T-cell (primary cell): ENCODE results near the gene MEGF8. TPM values are rescaled to one million over a fixed set of nuclear protein-coding genes. Genes with fewer than 3 reads are reported as not detected.

ENCODE experiments used
- ATAC-seq, 4 experiments: fragments of 200-7000 bp in 3 of 4; fragments of 150-1000 bp in 1 of 4; cut with Tn5 transposase; replicated peaks in 1 of 4; 1 replicate in 3 of 4; 2 replicates in 1 of 4; pipeline ENCODE4 v1.10.0; 2021; ENCODE audit warnings: moderate library complexity in 3 of 4, mild to moderate bottlenecking in 2 of 4, moderate number of reproducible peaks in 1 of 4
- CTCF ChIA-PET, 2 donors: fragments of 300-600 bp; sonication (Branson Sonifier 250); formaldehyde crosslinking; loops; one replicate each; lab custom pipeline; 2022; ENCODE audit warnings: antibody characterized with exemption in 2 of 2; lab: Charles Lee
- POLR2A ChIA-PET, 2 donors: fragments of 300-600 bp; sonication (Branson Sonifier 250); formaldehyde crosslinking; loops; one replicate each; lab custom pipeline; 2022; ENCODE audit warnings: antibody characterized with exemption in 2 of 2; lab: Charles Lee
- DNase-seq, 35 experiments: peaks; one replicate each; pipeline versions ENCODE4 v3.0.0 to v3.0.0-alpha.2; 2013 to 2023
- H3K27ac ChIP-seq: one replicate; pipeline ENCODE4 v1.5.1; 2013; ENCODE audit warnings: low read length
- H3K27me3 ChIP-seq, 2 experiments: replicated peaks in 1 of 2; 1 replicate in 1 of 2; 2 replicates in 1 of 2; pipeline versions ENCODE4 v1.6.1 to v1.7.0; 2013; ENCODE audit warnings: low read length in 1 of 2, mixed read lengths in 1 of 2; ENCODE audit not compliant: control insufficient read depth in 2 of 2, insufficient read depth in 2 of 2; ENCODE audit errors: extremely low read depth in 1 of 2
- H3K36me3 ChIP-seq, 2 donors: 1 replicate in 1 of 2; 2 replicates in 1 of 2; pipeline versions ENCODE4 v1.6.1 to v1.7.0; 2013; ENCODE audit warnings: low read length in 1 of 2; ENCODE audit not compliant: control insufficient read depth in 2 of 2, insufficient read depth in 1 of 2; ENCODE audit errors: extremely low read depth in 1 of 2
- H3K4me1 ChIP-seq, 2 experiments: 1 replicate in 1 of 2; 2 replicates in 1 of 2; pipeline versions ENCODE4 v1.6.1 to v1.7.0; 2013; ENCODE audit warnings: low read length in 2 of 2, mixed read lengths in 1 of 2; ENCODE audit not compliant: insufficient read depth in 2 of 2, control insufficient read depth in 1 of 2; ENCODE audit errors: extremely low read depth in 1 of 2
- H3K4me3 ChIP-seq, 2 donors: 1 replicate in 1 of 2; 2 replicates in 1 of 2; pipeline versions ENCODE4 v1.5.1 to v1.7.0; 2013; ENCODE audit warnings: mild to moderate bottlenecking in 2 of 2, low read length in 1 of 2, moderate library complexity in 1 of 2; ENCODE audit not compliant: control insufficient read depth in 1 of 2; ENCODE audit errors: extremely low read depth in 1 of 2
- H3K9me3 ChIP-seq: 2 replicates; pipeline ENCODE4 v1.7.0; 2013
- H3K27ac Mint-ChIP-seq, 2 donors: one replicate each; pipeline ENCODE4 v1.8.0; 2020 to 2021; ENCODE audit warnings: mild to moderate bottlenecking in 2 of 2, mixed read lengths in 2 of 2
- H3K27me3 Mint-ChIP-seq, 2 donors: one replicate each; pipeline ENCODE4 v1.8.0; 2021 to 2022; ENCODE audit warnings: mixed read lengths in 2 of 2
- H3K36me3 Mint-ChIP-seq: one replicate; pipeline ENCODE4 v1.8.0; 2021; ENCODE audit warnings: mixed read lengths
- H3K4me1 Mint-ChIP-seq, 3 donors: one replicate each; pipeline ENCODE4 v1.8.0; 2020 to 2022; ENCODE audit warnings: mixed read lengths in 3 of 3, mild to moderate bottlenecking in 1 of 3
- H3K4me3 Mint-ChIP-seq, 3 donors: one replicate each; pipeline ENCODE4 v1.8.0; 2020 to 2022; ENCODE audit warnings: mild to moderate bottlenecking in 3 of 3, mixed read lengths in 3 of 3, moderate library complexity in 3 of 3
- H3K9me3 Mint-ChIP-seq, 3 donors: one replicate each; pipeline ENCODE4 v1.8.0; 2020 to 2022; ENCODE audit warnings: mixed read lengths in 3 of 3
- WGBS: methylation state at CpG from one replicate; pipeline ENCODE4 v1.1.5; 2013; ENCODE audit warnings: missing lambda C conversion rate; ENCODE audit not compliant: insufficient coverage; 5-methylcytosine and 5-hydroxymethylcytosine counted together
- total RNA-seq, 35 experiments: library from RNA in 6 of 35; stranded (reverse) in 6 of 35; fragments of 120-200 nt in 1 of 35; gene quantifications; one replicate each; pipeline versions ENCODE4 v1.2.1 to v1.2.4 and lab custom pipeline; 2013 to 2026

MEGF8 gene
- total RNA-seq, 5 donors from 2014 or later (not counting 1 experiment from before 2014, with no cell fraction given) = 5.2 to 11.4 (median 9.6) TPM

DNA sequence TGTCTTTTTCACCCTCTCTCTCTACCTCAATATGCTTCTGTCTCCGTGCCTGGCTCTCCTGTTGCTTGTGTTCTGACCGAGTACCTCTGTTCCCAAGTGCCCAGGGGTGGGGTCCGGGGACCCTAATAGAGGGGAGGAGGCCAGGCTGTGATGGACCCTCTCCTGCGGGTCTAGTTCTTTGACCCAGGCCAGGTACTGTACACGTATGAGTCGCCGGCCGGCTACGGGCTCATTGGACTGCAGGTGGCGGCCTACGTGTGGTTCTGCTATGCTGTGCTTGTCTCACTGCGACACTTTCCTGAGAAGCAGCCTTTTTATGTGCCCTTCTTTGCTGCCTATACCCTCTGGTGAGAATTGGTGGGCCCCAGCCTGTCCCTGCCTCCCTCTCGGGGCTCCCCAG lies 7.9 kb upstream of the MEGF8 start:
- DNase-seq (no peak), ATAC-seq (no peak)
- no peaks in the 10 kb centered on the region for H3K36me3 Mint-ChIP-seq
- ChIA-PET POLR2A (no interaction called here), CTCF (no interaction called here)
- Histone ChIP-seq H3K36me3 (no peaks in the 10 kb centered on the region), H3K4me1 (peaks cover 0 to 21% of the 10 kb centered on the region in 2 experiments), H3K4me3 (no peak overlapping the region), H3K27ac (no peak overlapping the region), H3K9me3 (no peaks in the 10 kb centered on the region), H3K27me3 (peaks cover 7 to 41% of the 10 kb centered on the region in 2 experiments)
- no peak overlapping the region for H3K27ac Mint-ChIP-seq
- H3K4me1 Mint-ChIP-seq = peaks cover 11 to 15% (median 11%) of the 10 kb centered on the region in 3 donors
- no peaks in the 10 kb centered on the region for H3K9me3 Mint-ChIP-seq
- WGBS = 88% methylated on average over 10 of the region's 13 CpGs
- H3K4me3 Mint-ChIP-seq = no peak overlapping the region
- H3K27me3 Mint-ChIP-seq = peaks cover 22 to 25% of the 10 kb centered on the region in 2 donors

DNA sequence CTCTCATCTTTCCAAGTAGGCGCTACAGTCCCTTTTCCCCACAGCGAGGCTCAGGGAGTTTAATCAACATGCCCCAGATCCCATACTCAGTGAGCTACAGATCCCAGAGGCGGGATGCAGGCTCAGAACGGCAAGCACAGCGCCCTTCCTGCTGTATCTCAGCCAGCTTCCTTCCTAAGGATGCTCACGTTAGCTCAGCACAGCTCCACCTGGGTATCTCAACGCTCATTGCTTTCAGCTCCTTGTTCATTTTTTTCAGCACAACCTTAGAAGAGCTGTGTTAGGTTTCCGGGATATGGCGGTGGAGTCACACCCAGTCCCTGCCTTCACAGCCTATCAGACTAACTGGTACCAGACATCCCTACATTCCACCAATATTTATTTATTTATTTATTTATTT lies 3.1 kb upstream of the MEGF8 start:
- Histone ChIP-seq H3K9me3 (no peaks in the 10 kb centered on the region), H3K27me3 (peaks cover 3 to 24% of the 10 kb centered on the region in 2 experiments), H3K4me3 (no peak overlapping the region), H3K27ac (no peak overlapping the region), H3K4me1 (peaks cover 8 to 27% of the 10 kb centered on the region in 2 experiments), H3K36me3 (no peaks in the 10 kb centered on the region)
- H3K4me1 Mint-ChIP-seq = peaks cover 15 to 21% (median 20%) of the 10 kb centered on the region in 3 donors
- H3K4me3 Mint-ChIP-seq = no peak overlapping the region
- H3K27ac Mint-ChIP-seq = no peak overlapping the region
- no peak for DNase-seq
- WGBS = 74% methylated on average over 6 of the region's 9 CpGs
- ATAC-seq = no peak
- CTCF ChIA-PET = interaction anchor here (0.6 to 1.0 kb wide), 3 partner anchors 14 to 190 kb away, joined by 4 read pairs; partner anchors contain the start of gene POU2F2 (in 1 of the 2)
- no peaks in the 10 kb centered on the region for H3K9me3 Mint-ChIP-seq
- POLR2A ChIA-PET = no interaction called here
- peaks cover 15% of the 10 kb centered on the region in 2 donors for H3K27me3 Mint-ChIP-seq
- H3K36me3 Mint-ChIP-seq = no peaks in the 10 kb centered on the region

DNA sequence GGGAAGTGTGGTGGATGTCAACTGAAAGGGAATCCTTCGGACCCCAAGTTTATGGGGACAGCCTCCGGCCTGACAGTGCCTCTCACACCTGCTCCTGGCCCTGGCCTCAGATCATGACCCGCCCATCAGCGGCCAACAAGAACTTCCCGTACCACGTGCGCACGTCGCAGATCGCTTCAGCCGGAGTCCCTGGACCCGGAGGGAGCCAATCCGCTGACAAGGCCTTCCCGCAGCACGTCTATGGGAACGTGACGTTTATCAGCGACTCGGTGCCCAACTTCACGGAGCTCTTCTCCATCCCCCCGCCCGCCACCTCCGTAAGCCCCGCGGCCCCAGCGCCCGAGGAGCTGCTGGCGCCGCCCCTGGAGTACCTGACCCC lies 2.0 kb upstream of the MEGF8 start:
- H3K4me1 Mint-ChIP-seq = peaks cover 17 to 32% (median 25%) of the 10 kb centered on the region in 3 donors
- ChIA-PET CTCF (interaction anchor here in 1 of 2 donors (0.6 to 1.0 kb wide), 2 partner anchors 15 to 215 kb away, joined by 3 to 4 read pairs; no protein-coding TSS in a partner anchor), POLR2A (no interaction called here)
- no peaks in the 10 kb centered on the region for H3K9me3 Mint-ChIP-seq
- WGBS = 48% methylated on average over 29 of the region's 29 CpGs
- Histone ChIP-seq H3K4me1 (peaks cover 8 to 27% of the 10 kb centered on the region in 2 experiments), H3K36me3 (no peaks in the 10 kb centered on the region), H3K9me3 (no peaks in the 10 kb centered on the region), H3K27ac (no peak overlapping the region), H3K4me3 (no peak overlapping the region), H3K27me3 (peaks cover 3 to 24% of the 10 kb centered on the region in 2 experiments)
- no peak overlapping the region for H3K27ac Mint-ChIP-seq
- no peak for ATAC-seq
- no peaks in the 10 kb centered on the region for H3K36me3 Mint-ChIP-seq
- DNase-seq = no peak
- H3K27me3 Mint-ChIP-seq = peaks cover 15% of the 10 kb centered on the region in 2 donors
- H3K4me3 Mint-ChIP-seq = peak overlapping the region; percentile 10 to 45 (median 34)

DNA sequence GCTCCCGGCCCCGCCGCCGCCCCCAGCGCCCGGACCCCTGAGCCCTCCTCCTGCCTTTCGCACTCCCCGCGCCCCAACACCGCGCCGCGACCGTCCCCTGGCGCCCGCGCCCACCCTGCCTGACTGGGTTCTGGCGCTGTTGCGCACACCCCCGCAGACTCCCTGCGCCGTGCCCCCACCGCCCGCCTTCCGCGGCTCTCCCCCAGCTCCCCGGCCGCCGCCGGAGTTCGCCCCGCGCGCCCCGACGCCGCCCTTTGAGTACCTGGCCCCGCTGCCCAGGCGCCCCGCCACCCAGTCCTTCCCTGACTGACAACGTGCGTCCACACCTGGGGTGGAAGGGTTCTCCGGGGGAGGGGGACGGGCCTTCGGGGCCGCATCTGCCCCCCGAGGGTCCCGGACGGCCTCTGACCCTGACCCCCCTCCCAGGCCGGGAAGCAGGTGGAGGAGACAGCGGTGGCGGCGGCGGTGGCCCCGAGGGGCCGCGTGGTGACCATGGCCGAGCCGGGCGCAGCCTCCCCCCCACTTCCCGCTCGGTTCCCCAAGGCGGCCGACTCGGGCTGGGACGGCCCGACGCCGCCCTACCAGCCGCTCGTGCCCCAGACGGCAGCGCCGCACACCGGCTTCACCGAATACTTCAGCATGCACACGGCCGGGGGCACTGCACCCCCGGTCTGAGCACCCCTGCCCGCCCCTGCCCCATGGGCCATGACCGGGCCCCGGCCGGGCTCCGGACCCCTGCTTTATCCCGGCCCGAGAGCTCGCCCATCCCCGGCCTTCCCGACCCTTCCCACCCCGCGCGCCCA lies 1.4 kb upstream of the MEGF8 start:
- H3K4me3 ChIP-seq = peak overlapping the region; percentile 51 to 92
- H3K4me3 Mint-ChIP-seq = peak overlapping the region in 1 of 3 donors; percentile 97

DNA sequence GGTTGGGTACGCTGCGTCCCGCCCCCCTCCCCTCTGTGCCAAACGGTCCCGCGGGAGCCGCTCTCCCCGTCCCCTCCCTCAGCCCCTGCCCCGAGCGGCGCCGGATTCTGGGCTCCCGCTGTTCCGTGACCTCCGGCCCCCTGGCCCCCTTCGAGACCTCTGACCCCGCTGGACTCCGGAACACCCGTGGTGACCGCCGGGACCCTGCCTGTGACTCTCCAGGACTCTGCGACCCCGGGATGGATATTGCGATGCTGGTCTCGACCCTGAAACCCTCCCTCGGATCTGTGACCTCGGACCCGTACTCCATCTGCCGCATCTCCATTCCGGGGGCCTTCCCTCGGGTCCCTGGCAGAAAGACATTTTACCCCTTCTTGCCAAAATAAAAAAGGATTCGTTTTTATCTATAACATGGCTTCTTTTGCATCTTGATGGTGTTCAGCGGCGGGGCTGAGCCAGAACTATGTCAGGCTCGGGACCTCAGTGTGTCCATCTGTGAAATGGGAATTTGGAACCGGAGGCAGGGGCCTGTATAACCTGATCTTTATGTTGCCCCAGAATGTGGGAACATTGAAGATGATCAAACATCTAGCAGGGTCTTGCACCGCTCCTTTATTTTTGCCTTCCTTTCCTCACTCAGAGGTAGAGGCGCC lies 654 bp upstream of the MEGF8 start:
- ATAC-seq = no peak
- Mint-ChIP-seq H3K9me3 (no peaks in the 10 kb centered on the region), H3K27me3 (peaks cover 15% of the 10 kb centered on the region in 2 donors), H3K36me3 (no peaks in the 10 kb centered on the region), H3K4me1 (peaks cover 17 to 32% (median 25%) of the 10 kb centered on the region in 3 donors), H3K27ac (peak overlapping the region; percentile 80 to 84), H3K4me3 (peak overlapping the region; percentile 88 to 97 (median 89))
- CTCF ChIA-PET = no interaction called here
- POLR2A ChIA-PET = no interaction called here
- 9% methylated on average over 27 of the region's 38 CpGs for WGBS
- peaks cover 3 to 24% of the 10 kb centered on the region in 2 experiments for H3K27me3 ChIP-seq
- H3K9me3 ChIP-seq = no peaks in the 10 kb centered on the region
- H3K36me3 ChIP-seq = no peaks in the 10 kb centered on the region
- H3K4me1 ChIP-seq = peaks cover 8 to 27% of the 10 kb centered on the region in 2 experiments
- H3K4me3 ChIP-seq = peak overlapping the region; percentile 64 to 92
- no peak overlapping the region for H3K27ac ChIP-seq
- DNase-seq = peak in 1 of 35 experiments; percentile 19

More for the DNA sequence above, 1.4 kb upstream of the MEGF8 start:
- Histone ChIP-seq H3K4me1 (peaks cover 8 to 27% of the 10 kb centered on the region in 2 experiments), H3K36me3 (no peaks in the 10 kb centered on the region), H3K9me3 (no peaks in the 10 kb centered on the region), H3K27me3 (peaks cover 3 to 24% of the 10 kb centered on the region in 2 experiments), H3K27ac (no peak overlapping the region)
- ChIA-PET CTCF (no interaction called here), POLR2A (no interaction called here)
- Mint-ChIP-seq H3K27ac (no peak overlapping the region), H3K4me1 (peaks cover 17 to 32% (median 25%) of the 10 kb centered on the region in 3 donors), H3K27me3 (peaks cover 15% of the 10 kb centered on the region in 2 donors), H3K9me3 (no peaks in the 10 kb centered on the region), H3K36me3 (no peaks in the 10 kb centered on the region)
- no peak for ATAC-seq
- DNase-seq = peak in 7 of 35 experiments; percentile 10 to 43 (median 20)
- 5% methylated on average over 75 of the region's 92 CpGs for WGBS
